HEK293T (cell line): ENCODE measurements around the gene SEMA3A.
"Not testable (repeated sequence)": the region's sequence is repeated elsewhere in the genome, so short reads cannot be mapped to it uniquely, and the experiment has no call there.

Experiments used
- ARNT ChIP-seq: fragments of 450-650 bp; IDR thresholded peaks from 2 replicates; pipeline ENCODE4 v1.6.1; 2017; ENCODE audit warnings: mild to moderate bottlenecking
- BHLHE40 ChIP-seq: fragments of 450-650 bp; IDR thresholded peaks from 2 replicates; pipeline ENCODE4 v1.6.1; 2016; ENCODE audit warnings: mild to moderate bottlenecking, moderate library complexity, borderline replicate concordance
- ELF4 ChIP-seq: fragments of 450-650 bp; IDR thresholded peaks from 2 replicates; pipeline ENCODE4 v1.6.1; 2017; ENCODE audit warnings: antibody characterized with exemption
- FOXA1 ChIP-seq: fragments of 450-650 bp; IDR thresholded peaks from 2 replicates; pipeline ENCODE4 v1.6.1; 2016; ENCODE audit warnings: mild to moderate bottlenecking
- NFRKB ChIP-seq: fragments of 450-650 bp; IDR thresholded peaks from 2 replicates; pipeline ENCODE4 v1.6.1; 2016; ENCODE audit warnings: mild to moderate bottlenecking, moderate library complexity
- SP1 ChIP-seq: fragments of 450-650 bp; IDR thresholded peaks from 2 replicates; pipeline ENCODE4 v1.6.1; 2017
- TARDBP ChIP-seq: fragments of 450-650 bp; IDR thresholded peaks from 2 replicates; pipeline ENCODE4 v1.6.1; 2016

DNA sequence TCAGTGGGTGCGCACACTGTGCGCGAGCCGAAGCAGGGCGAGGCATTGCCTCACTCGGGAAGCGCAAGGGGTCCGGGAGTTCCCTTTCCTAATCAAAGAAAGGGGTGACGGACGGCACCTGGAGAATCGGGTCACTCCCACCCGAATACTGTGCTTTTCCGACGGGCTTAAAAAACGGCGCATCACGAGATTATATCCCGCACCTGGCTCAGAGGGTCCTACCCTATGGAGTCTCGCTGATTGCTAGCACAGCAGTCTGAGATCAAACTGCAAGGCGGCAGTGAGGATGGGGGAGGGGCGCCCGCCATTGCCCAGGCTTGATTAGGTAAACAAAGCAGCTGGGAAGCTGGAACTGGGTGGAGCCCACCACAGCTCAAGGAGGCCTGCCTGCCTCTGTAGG lies 44.2 kb downstream of the SEMA3A start:
- not testable (repeated sequence) for TF ChIP-seq BHLHE40, ELF4, ARNT, FOXA1, NFRKB, SP1, TARDBP
